IMR-90 (cell line): ENCODE data around the gene TRPV4. TPM values are rescaled to one million over a fixed set of nuclear protein-coding genes. Genes with fewer than 3 reads are reported as not detected.

Source experiments
- ATAC-seq: fragments of 200-7000 bp; cut with Tn5 transposase; 2 replicates; pipeline ENCODE4 v1.9.1; 2020; ENCODE audit warnings: low read depth, mild to moderate bottlenecking, moderate library complexity
- BruUV-seq: library from RNA; stranded (reverse); fragments of 400-500 nt; replicated peaks from 2 replicates; lab custom pipeline; 2021; lab: Mats Ljungman, UMichigan
- CTCF ChIA-PET: fragments of 300-600 bp; formaldehyde crosslinking; extraction: SDS; loops from one replicate; lab custom pipeline; 2021; ENCODE audit warnings: antibody characterized with exemption; lab: Yijun Ruan, JAX
- POLR2A ChIA-PET: fragments of 300-600 bp; sonication (Branson Sonifier 250); formaldehyde crosslinking; loops from one replicate; lab custom pipeline; 2022; ENCODE audit warnings: antibody characterized with exemption; ENCODE audit not compliant: unreplicated experiment; lab: Charles Lee
- DNase-seq: peaks from one replicate; pipeline ENCODE4 v3.0.0; 2013
- H2AFZ ChIP-seq: replicated peaks from 2 replicates; pipeline ENCODE3; 2013; ENCODE audit warnings: low read length, mild to moderate bottlenecking; ENCODE audit not compliant: poor library complexity
- H2AK5ac ChIP-seq: 2 replicates; pipeline ENCODE4 v1.6.1; 2013; ENCODE audit warnings: low read depth, low read length, inconsistent platforms
- H2AK9ac ChIP-seq: replicated peaks from 2 replicates; pipeline ENCODE3; 2013; ENCODE audit warnings: mild to moderate bottlenecking, low read depth, low read length, moderate library complexity; ENCODE audit not compliant: poor library complexity
- H2BK120ac ChIP-seq: 2 replicates; pipeline ENCODE4 v1.6.1; 2013; ENCODE audit warnings: low read depth, low read length, inconsistent platforms
- H2BK15ac ChIP-seq: 3 replicates; pipeline ENCODE4 v1.6.1; 2013; ENCODE audit warnings: low read depth, low read length, inconsistent platforms
- H2BK20ac ChIP-seq: 2 replicates; pipeline ENCODE4 v1.6.1; 2013; ENCODE audit warnings: low read depth, mild to moderate bottlenecking, inconsistent platforms, low read length, moderate library complexity
- H2BK5ac ChIP-seq: 2 replicates; pipeline ENCODE4 v1.6.1; 2013; ENCODE audit warnings: mild to moderate bottlenecking, low read depth, low read length, inconsistent platforms; ENCODE audit not compliant: poor library complexity, severe bottlenecking
- H3K14ac ChIP-seq: replicated peaks from 2 replicates; pipeline ENCODE4 v1.6.1; 2013; ENCODE audit warnings: low read depth, low read length, inconsistent platforms
- H3K18ac ChIP-seq: 2 replicates; pipeline ENCODE4 v1.6.1; 2013; ENCODE audit warnings: low read depth, low read length, control low read depth
- H3K23ac ChIP-seq: 2 replicates; pipeline ENCODE4 v1.6.1; 2013; ENCODE audit warnings: low read depth, low read length, inconsistent platforms
- H3K27ac ChIP-seq: 2 replicates; pipeline ENCODE4 v1.5.1; 2013; ENCODE audit warnings: mild to moderate bottlenecking, control low read depth, low read length; ENCODE audit not compliant: insufficient read depth
- H3K27me3 ChIP-seq: 2 replicates; pipeline ENCODE4 v1.6.1; 2013; ENCODE audit warnings: low read length; ENCODE audit not compliant: control insufficient read depth, insufficient read depth
- H3K36me3 ChIP-seq: 2 replicates; pipeline ENCODE4 v1.6.1; 2013; ENCODE audit warnings: low read length, mixed read lengths; ENCODE audit not compliant: control insufficient read depth, insufficient read depth
- H3K4ac ChIP-seq: 2 replicates; pipeline ENCODE4 v1.6.1; 2013; ENCODE audit warnings: low read depth, low read length, inconsistent platforms
- H3K4me1 ChIP-seq: 2 replicates; pipeline ENCODE4 v1.6.1; 2013; ENCODE audit warnings: low read length, mixed read lengths; ENCODE audit not compliant: control insufficient read depth, insufficient read depth
- H3K4me2 ChIP-seq: 2 replicates; pipeline ENCODE4 v1.6.1; 2013; ENCODE audit warnings: low read depth, mild to moderate bottlenecking, control low read depth, low read length, moderate library complexity
- H3K4me3 ChIP-seq: 2 replicates; pipeline ENCODE4 v1.5.1; 2013; ENCODE audit warnings: low read depth, mild to moderate bottlenecking, control low read depth, low read length, moderate library complexity; ENCODE audit not compliant: insufficient read depth
- H3K56ac ChIP-seq: 2 replicates; pipeline ENCODE4 v1.6.1; 2013; ENCODE audit warnings: low read length, inconsistent platforms; ENCODE audit not compliant: insufficient read depth; ENCODE audit errors: extremely low read depth
- H3K79me1 ChIP-seq, 2 experiments: 2 replicates each; pipeline ENCODE4 v1.6.1; 2013; ENCODE audit warnings: low read length in 2 of 2, inconsistent platforms in 1 of 2, low read depth in 1 of 2
- H3K9ac ChIP-seq: 2 replicates; pipeline ENCODE4 v1.6.1; 2013; ENCODE audit warnings: low read depth, low read length, control low read depth
- H3K9me1 ChIP-seq: 2 replicates; pipeline ENCODE4 v1.6.1; 2013; ENCODE audit warnings: low read length, inconsistent platforms; ENCODE audit not compliant: insufficient read depth
- H3K9me3 ChIP-seq: 2 replicates; pipeline ENCODE4 v1.6.1; 2013; ENCODE audit warnings: low read length; ENCODE audit not compliant: control insufficient read depth, insufficient read depth
- H4K20me1 ChIP-seq: 2 replicates; pipeline ENCODE4 v1.6.1; 2013; ENCODE audit warnings: low read length, inconsistent platforms; ENCODE audit not compliant: insufficient read depth
- H4K5ac ChIP-seq: 2 replicates; pipeline ENCODE4 v1.6.1; 2013; ENCODE audit warnings: mild to moderate bottlenecking, low read depth, low read length, control low read depth
- H4K8ac ChIP-seq, 2 experiments: 2 replicates each; pipeline ENCODE4 v1.6.1; 2013; ENCODE audit warnings: low read depth in 2 of 2, low read length in 2 of 2, control low read depth in 1 of 2, inconsistent platforms in 1 of 2
- H4K91ac ChIP-seq: 2 replicates; pipeline ENCODE4 v1.6.1; 2013; ENCODE audit warnings: low read depth, low read length, inconsistent platforms; ENCODE audit not compliant: insufficient read depth
- BHLHE40 ChIP-seq: fragments of 150-350 bp; IDR thresholded peaks from 2 replicates; pipeline ENCODE4 v1.6.1; 2016; ENCODE audit warnings: mild to moderate bottlenecking, low read depth, low read length
- CEBPB ChIP-seq: IDR thresholded peaks from 2 replicates; pipeline ENCODE4 v1.6.1; 2012; ENCODE audit warnings: low read depth, low read length, improper control_type of control experiment
- CHD1 ChIP-seq: IDR thresholded peaks from 2 replicates; pipeline ENCODE4 v1.6.1; 2012; ENCODE audit warnings: low read depth, low read length, improper control_type of control experiment
- FOS ChIP-seq: fragments of 150-350 bp; IDR thresholded peaks from 2 replicates; pipeline ENCODE4 v1.6.1; 2016; ENCODE audit warnings: low read depth, low read length
- MAFK ChIP-seq: IDR thresholded peaks from 2 replicates; pipeline ENCODE4 v1.6.1; 2012; ENCODE audit warnings: low read depth, low read length, improper control_type of control experiment
- MAZ ChIP-seq: IDR thresholded peaks from 2 replicates; pipeline ENCODE4 v1.6.1; 2012; ENCODE audit warnings: low read depth, mild to moderate bottlenecking, low read length, improper control_type of control experiment, moderate library complexity, borderline replicate concordance
- MXI1 ChIP-seq: IDR thresholded peaks from 2 replicates; pipeline ENCODE4 v1.6.1; 2012; ENCODE audit warnings: low read depth, mild to moderate bottlenecking, low read length, moderate library complexity, borderline replicate concordance
- NFE2L2 ChIP-seq: fragments of 150-350 bp; IDR thresholded peaks from 2 replicates; pipeline ENCODE4 v1.6.1; 2016; ENCODE audit warnings: low read depth, mild to moderate bottlenecking, low read length
- POLR2A ChIP-seq: IDR thresholded peaks from 2 replicates; pipeline ENCODE4 v1.6.1; 2012; ENCODE audit warnings: mild to moderate bottlenecking, low read depth, low read length
- RAD21 ChIP-seq: IDR thresholded peaks from 2 replicates; pipeline ENCODE4 v1.6.1; 2012; ENCODE audit warnings: low read length, improper control_type of control experiment
- RCOR1 ChIP-seq: IDR thresholded peaks from 2 replicates; pipeline ENCODE4 v1.6.1; 2012; ENCODE audit warnings: mild to moderate bottlenecking, low read length, improper control_type of control experiment; ENCODE audit not compliant: insufficient replicate concordance
- RFX5 ChIP-seq: IDR thresholded peaks from 2 replicates; pipeline ENCODE4 v1.8.0; 2012; ENCODE audit warnings: low read depth, mild to moderate bottlenecking, low read length, moderate library complexity
- SMC3 ChIP-seq: fragments of 150-350 bp; IDR thresholded peaks from 2 replicates; pipeline ENCODE4 v1.6.1; 2016; ENCODE audit warnings: low read depth, mild to moderate bottlenecking, antibody characterized with exemption, low read length, moderate library complexity
- WGBS, 2 experiments: methylation state at CpG; one replicate each; pipeline versions ENCODE4 v1.1.5 to v1.1.7; 2013; ENCODE audit warnings: missing lambda C conversion rate in 2 of 2; ENCODE audit not compliant: insufficient read length in 1 of 2; ENCODE audit errors: extremely low coverage in 2 of 2; 5-methylcytosine and 5-hydroxymethylcytosine counted together
- dilution Hi-C: fragments of 300-500 bp; cut with HindIII; formaldehyde crosslinking; loops from one replicate; pipeline ENCODE4 v1.14.3; 2018; ENCODE audit warnings: low sequenced_read_pairs; ENCODE audit not compliant: unreplicated experiment
- in situ Hi-C: fragments of 300-500 bp; cut with MboI; formaldehyde crosslinking; loops from 3 replicates; pipeline ENCODE4 v1.14.3; 2019; ENCODE audit warnings: low sequenced_read_pairs, inconsistent platforms, mixed read lengths
- intact Hi-C: fragments of 100-400 bp; cut with micrococcal nuclease; formaldehyde crosslinking; loops from 2 replicates; pipeline ENCODE4 v1.10.0; 2022
- polyA plus RNA-seq, 3 experiments: library from polyadenylated mRNA; depleted of rRNA; stranded (reverse); fragments of >200 nt; gene quantifications; 2 replicates each; pipeline ENCODE4 v1.2.3, GENCODE V29; 2012; ENCODE audit warnings: low replicate concordance in 1 of 3
- total RNA-seq: library from RNA; depleted of rRNA; stranded (reverse); fragments of >200 nt; gene quantifications from 2 replicates; pipeline ENCODE4 v1.2.3, GENCODE V29; 2012
- TF ChIP-seq, protein P1 (sequence below): fragments of 150-350 bp; IDR thresholded peaks from 2 replicates; pipeline ENCODE4 v1.6.1; 2016; ENCODE audit warnings: low read depth, mild to moderate bottlenecking, low read length, moderate library complexity, borderline replicate concordance
- TF ChIP-seq, protein P2 (sequence below): conservative IDR thresholded peaks from 2 replicates; pipeline ENCODE4 v1.5.1; 2012; ENCODE audit warnings: mild to moderate bottlenecking, low read depth, low read length, improper control_type of control experiment
- TF ChIP-seq, protein P3 (sequence below): fragments of 150-350 bp; IDR thresholded peaks from 2 replicates; pipeline ENCODE4 v1.6.1; 2017; ENCODE audit warnings: mild to moderate bottlenecking, antibody characterized with exemption, low read length, low read depth

TRPV4 gene
- total and polyA plus RNA-seq, 2 of the 4 experiments (the other 2 are of a cell fraction): 1.1 to 6.1 TPM

DNA sequence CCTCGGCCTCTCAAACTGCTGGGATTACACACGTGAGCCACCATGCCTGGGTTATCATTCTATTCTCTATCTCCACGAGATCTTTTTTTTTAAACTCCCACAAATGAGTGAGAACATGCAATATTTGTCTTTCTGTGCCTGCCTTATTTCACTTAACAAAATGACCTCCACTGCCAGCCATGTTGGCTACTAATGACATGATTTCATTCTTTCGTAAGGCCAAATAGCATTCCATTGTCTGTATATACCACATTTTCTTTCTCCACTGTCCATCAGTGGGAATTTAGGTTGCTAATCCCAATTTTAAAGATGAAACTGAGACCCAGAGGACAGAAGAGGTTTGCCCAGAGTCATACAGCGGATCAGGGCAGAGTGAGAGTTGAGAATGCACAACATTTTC, 10.9 kb upstream of the TRPV4 start:
- H3K9me1 ChIP-seq: no peaks in the 10 kb centered on the region
- BruUV-seq: no TSS peak
- intact Hi-C loops: loop anchor here (2.0 kb wide), 2 partner anchors 247 to 325 kb away; no protein-coding TSS in a partner anchor
- H4K91ac ChIP-seq: no peak overlapping the region
- in situ Hi-C loops: loop anchor here (5.0 kb wide), 1 partner anchor 42 kb away; no protein-coding TSS in a partner anchor
- H3K4me3 ChIP-seq: no peak overlapping the region
- H2AFZ ChIP-seq: no peak overlapping the region
- H2BK15ac ChIP-seq: no peak overlapping the region
- no peak overlapping the region for H2BK20ac ChIP-seq
- no peak overlapping the region for H3K9ac ChIP-seq
- no peak overlapping the region for H3K4me2 ChIP-seq
- H3K27me3 ChIP-seq: no peaks in the 10 kb centered on the region; the same call in 1 of the 2 replicates
- no peak overlapping the region for H3K4ac ChIP-seq
- no peak overlapping the region for H2BK120ac ChIP-seq
- H2BK5ac ChIP-seq: no peak overlapping the region
- H3K18ac ChIP-seq: no peak overlapping the region
- H4K20me1 ChIP-seq: no peaks in the 10 kb centered on the region
- CTCF ChIA-PET: no interaction called here
- no peaks in the 10 kb centered on the region for H3K79me1 ChIP-seq
- H4K8ac ChIP-seq: no peak overlapping the region
- H2AK9ac ChIP-seq: no peak overlapping the region
- no peaks in the 10 kb centered on the region for H3K4me1 ChIP-seq
- ATAC-seq (no peak), DNase-seq (no peak)
- H3K9me3 ChIP-seq: no peaks in the 10 kb centered on the region
- dilution Hi-C loops: no loop called here
- POLR2A ChIA-PET: no interaction called here
- no peak overlapping the region for H3K27ac ChIP-seq
- H3K14ac ChIP-seq: no peak overlapping the region
- H3K56ac ChIP-seq: no peak overlapping the region
- no peak overlapping the region for H3K23ac ChIP-seq
- 78% methylated on average over 3 of the region's 5 CpGs; no CpG with 5 or more reads in 1 of the 2 experiments for WGBS, 2 experiments
- no peak overlapping the region for H2AK5ac ChIP-seq
- H3K36me3 ChIP-seq: no peaks in the 10 kb centered on the region
- H4K5ac ChIP-seq: no peak overlapping the region
- TF ChIP-seq MAFK: no peak
- TF ChIP-seq NFE2L2: no peak
- TF ChIP-seq SMC3: no peak
- TF ChIP-seq, protein P1, sequence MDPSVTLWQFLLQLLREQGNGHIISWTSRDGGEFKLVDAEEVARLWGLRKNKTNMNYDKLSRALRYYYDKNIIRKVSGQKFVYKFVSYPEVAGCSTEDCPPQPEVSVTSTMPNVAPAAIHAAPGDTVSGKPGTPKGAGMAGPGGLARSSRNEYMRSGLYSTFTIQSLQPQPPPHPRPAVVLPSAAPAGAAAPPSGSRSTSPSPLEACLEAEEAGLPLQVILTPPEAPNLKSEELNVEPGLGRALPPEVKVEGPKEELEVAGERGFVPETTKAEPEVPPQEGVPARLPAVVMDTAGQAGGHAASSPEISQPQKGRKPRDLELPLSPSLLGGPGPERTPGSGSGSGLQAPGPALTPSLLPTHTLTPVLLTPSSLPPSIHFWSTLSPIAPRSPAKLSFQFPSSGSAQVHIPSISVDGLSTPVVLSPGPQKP: no peak
- TF ChIP-seq CHD1: no peak
- no peak for TF ChIP-seq MAZ
- TF ChIP-seq POLR2A: no peak
- no peak for TF ChIP-seq BHLHE40
- TF ChIP-seq CEBPB: no peak
- TF ChIP-seq RCOR1: no peak
- TF ChIP-seq, protein P2, sequence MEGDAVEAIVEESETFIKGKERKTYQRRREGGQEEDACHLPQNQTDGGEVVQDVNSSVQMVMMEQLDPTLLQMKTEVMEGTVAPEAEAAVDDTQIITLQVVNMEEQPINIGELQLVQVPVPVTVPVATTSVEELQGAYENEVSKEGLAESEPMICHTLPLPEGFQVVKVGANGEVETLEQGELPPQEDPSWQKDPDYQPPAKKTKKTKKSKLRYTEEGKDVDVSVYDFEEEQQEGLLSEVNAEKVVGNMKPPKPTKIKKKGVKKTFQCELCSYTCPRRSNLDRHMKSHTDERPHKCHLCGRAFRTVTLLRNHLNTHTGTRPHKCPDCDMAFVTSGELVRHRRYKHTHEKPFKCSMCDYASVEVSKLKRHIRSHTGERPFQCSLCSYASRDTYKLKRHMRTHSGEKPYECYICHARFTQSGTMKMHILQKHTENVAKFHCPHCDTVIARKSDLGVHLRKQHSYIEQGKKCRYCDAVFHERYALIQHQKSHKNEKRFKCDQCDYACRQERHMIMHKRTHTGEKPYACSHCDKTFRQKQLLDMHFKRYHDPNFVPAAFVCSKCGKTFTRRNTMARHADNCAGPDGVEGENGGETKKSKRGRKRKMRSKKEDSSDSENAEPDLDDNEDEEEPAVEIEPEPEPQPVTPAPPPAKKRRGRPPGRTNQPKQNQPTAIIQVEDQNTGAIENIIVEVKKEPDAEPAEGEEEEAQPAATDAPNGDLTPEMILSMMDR: no peak
- TF ChIP-seq RAD21: no peak
- no peak for TF ChIP-seq FOS
- no peak for TF ChIP-seq MXI1
- TF ChIP-seq, protein P3, sequence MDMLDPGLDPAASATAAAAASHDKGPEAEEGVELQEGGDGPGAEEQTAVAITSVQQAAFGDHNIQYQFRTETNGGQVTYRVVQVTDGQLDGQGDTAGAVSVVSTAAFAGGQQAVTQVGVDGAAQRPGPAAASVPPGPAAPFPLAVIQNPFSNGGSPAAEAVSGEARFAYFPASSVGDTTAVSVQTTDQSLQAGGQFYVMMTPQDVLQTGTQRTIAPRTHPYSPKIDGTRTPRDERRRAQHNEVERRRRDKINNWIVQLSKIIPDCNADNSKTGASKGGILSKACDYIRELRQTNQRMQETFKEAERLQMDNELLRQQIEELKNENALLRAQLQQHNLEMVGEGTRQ: no peak
- no peak for TF ChIP-seq RFX5
